HEK293T (cell line): ENCODE results near the gene RNF25.

Experiments
- CTCF ChIA-PET: fragments of 350-600 bp; formaldehyde crosslinking; extraction: SDS; loops from one replicate; lab custom pipeline; 2021; ENCODE audit warnings: antibody characterized with exemption, inconsistent platforms; lab: Yijun Ruan, JAX
- POLR2A ChIA-PET: fragments of 350-600 bp; formaldehyde crosslinking; extraction: SDS; loops from one replicate; lab custom pipeline; 2020; ENCODE audit warnings: antibody characterized with exemption, inconsistent platforms; lab: Yijun Ruan, JAX
- DNase-seq: peaks from one replicate; pipeline ENCODE4 v3.0.0; 2012; ENCODE audit warnings: mixed read lengths; ENCODE audit errors: extremely low spot score
- ARNT ChIP-seq: fragments of 450-650 bp; IDR thresholded peaks from 2 replicates; pipeline ENCODE4 v1.6.1; 2017; ENCODE audit warnings: mild to moderate bottlenecking
- BHLHE40 ChIP-seq: fragments of 450-650 bp; IDR thresholded peaks from 2 replicates; pipeline ENCODE4 v1.6.1; 2016; ENCODE audit warnings: mild to moderate bottlenecking, moderate library complexity, borderline replicate concordance
- CTBP1 ChIP-seq: fragments of 450-650 bp; IDR thresholded peaks from 2 replicates; pipeline ENCODE4 v1.6.1; 2016; ENCODE audit warnings: borderline replicate concordance
- ELF4 ChIP-seq: fragments of 450-650 bp; IDR thresholded peaks from 2 replicates; pipeline ENCODE4 v1.6.1; 2017; ENCODE audit warnings: antibody characterized with exemption
- FOXA1 ChIP-seq: fragments of 450-650 bp; IDR thresholded peaks from 2 replicates; pipeline ENCODE4 v1.6.1; 2016; ENCODE audit warnings: mild to moderate bottlenecking
- FOXK2 ChIP-seq: fragments of 450-650 bp; IDR thresholded peaks from 2 replicates; pipeline ENCODE4 v1.6.1; 2016; ENCODE audit warnings: mild to moderate bottlenecking
- FOXM1 ChIP-seq: fragments of 450-650 bp; IDR thresholded peaks from 2 replicates; pipeline ENCODE4 v1.6.1; 2017; ENCODE audit warnings: mild to moderate bottlenecking, borderline replicate concordance
- HDGF ChIP-seq: fragments of 450-650 bp; IDR thresholded peaks from 2 replicates; pipeline ENCODE4 v1.6.1; 2017; ENCODE audit warnings: antibody characterized with exemption, borderline replicate concordance
- L3MBTL2 ChIP-seq: fragments of 450-650 bp; conservative IDR thresholded peaks from 2 replicates; pipeline ENCODE4 v1.6.1; 2016; ENCODE audit warnings: mild to moderate bottlenecking
- LEF1 ChIP-seq: fragments of 450-650 bp; IDR thresholded peaks from 2 replicates; pipeline ENCODE4 v1.6.1; 2017; ENCODE audit warnings: mild to moderate bottlenecking, borderline replicate concordance
- NFRKB ChIP-seq: fragments of 450-650 bp; IDR thresholded peaks from 2 replicates; pipeline ENCODE4 v1.6.1; 2016; ENCODE audit warnings: mild to moderate bottlenecking, moderate library complexity
- PKNOX1 ChIP-seq: fragments of 450-650 bp; IDR thresholded peaks from 2 replicates; pipeline ENCODE4 v1.6.1; 2016
- SP1 ChIP-seq: fragments of 450-650 bp; IDR thresholded peaks from 2 replicates; pipeline ENCODE4 v1.6.1; 2017
- SUZ12 ChIP-seq: fragments of 450-650 bp; IDR thresholded peaks from 2 replicates; pipeline ENCODE4 v1.6.1; 2016; ENCODE audit warnings: mild to moderate bottlenecking
- TARDBP ChIP-seq: fragments of 450-650 bp; IDR thresholded peaks from 2 replicates; pipeline ENCODE4 v1.6.1; 2016
- ZNF384 ChIP-seq: fragments of 450-650 bp; IDR thresholded peaks from 2 replicates; pipeline ENCODE4 v1.6.1; 2016

The RNF25 gene

GRCh38 chr2:218716070-218716469 is 44.3 kb upstream of the RNF25 start:
- TF ChIP-seq HDGF (no peak), ELF4 (no peak), LEF1 (no peak), SUZ12 (no peak), FOXM1 (no peak), FOXK2 (no peak), TARDBP (no peak), CTBP1 (no peak), FOXA1 (no peak), NFRKB (no peak), L3MBTL2 (no peak), SP1 (no peak), PKNOX1 (no peak), ARNT (no peak), ZNF384 (no peak), BHLHE40 (no peak)
- CTCF ChIA-PET: no interaction called here

GRCh38 chr2:218713922-218714321 is 42.1 kb upstream of the RNF25 start:
- DNase-seq: no peak
- ChIA-PET CTCF (no interaction called here), POLR2A (no interaction called here)
- TF ChIP-seq TARDBP: no peak

More at GRCh38 chr2:218716070-218716469, 44.3 kb upstream of the RNF25 start:
- no peak for DNase-seq
- POLR2A ChIA-PET: no interaction called here

- no peak for DNase-seq
- 0 out of 2 replicates have a peak, but pooled peaks have one; percentile 16 for TF ChIP-seq ZNF384
- no peak for TF ChIP-seq LEF1
- ChIA-PET POLR2A (no interaction called here), CTCF (interaction anchor here (0.6 to 2.3 kb wide), 4 partner anchors 10 to 318 kb away, joined by 3 to 12 read pairs (median 4); partner anchors contain the start of gene WNT6)
These were observed 39.7 kb upstream of the RNF25 start for GRCh38 chr2:218711550-218711929.

- ChIA-PET POLR2A (interaction anchor here (0.5 to 1.3 kb wide), 7 partner anchors 9 to 105 kb away, joined by 3 to 11 read pairs (median 4); partner anchors contain the start of genes BCS1L and ZNF142), CTCF (interaction anchor here (0.6 to 2.3 kb wide), 12 partner anchors 8 to 239 kb away, joined by 3 to 12 read pairs (median 4); partner anchors contain the start of genes BCS1L and ZNF142)
- DNase-seq: peak; percentile 99
- TF ChIP-seq TARDBP (peak; percentile 97), FOXA1 (no peak), L3MBTL2 (peak; percentile 78), SUZ12 (no peak), HDGF (no peak), ARNT (no peak), CTBP1 (no peak)
These were observed 39.1 kb upstream of the RNF25 start, which contains the start of gene TTLL4 for GRCh38 chr2:218710687-218711549. Gene TTLL4 (plus strand): TSS chr2:218710835. CDS start chr2:218737677, 26,842 bp downstream.

- TF ChIP-seq NFRKB (no peak), LEF1 (no peak), FOXM1 (no peak), CTBP1 (no peak), FOXA1 (no peak), PKNOX1 (no peak), ELF4 (no peak), SUZ12 (no peak), TARDBP (no peak), ZNF384 (no peak), FOXK2 (no peak), HDGF (no peak)
- POLR2A ChIA-PET: interaction anchor here (0.5 to 1.3 kb wide), 7 partner anchors 8 to 106 kb away, joined by 3 to 11 read pairs (median 4); partner anchors contain the start of genes BCS1L and ZNF142
- no peak for DNase-seq
- CTCF ChIA-PET: interaction anchor here (0.6 to 2.3 kb wide), 11 partner anchors 9 to 240 kb away, joined by 3 to 12 read pairs (median 3); partner anchors contain the start of genes BCS1L and ZNF142
These were observed 38.5 kb upstream of the RNF25 start for GRCh38 chr2:218710334-218710686.

GRCh38 chr2:218709908-218710307 is 38.1 kb upstream of the RNF25 start:
- no peak for TF ChIP-seq NFRKB
- TF ChIP-seq CTBP1: no peak
- TF ChIP-seq ZNF384: no peak
- no peak for TF ChIP-seq LEF1
- TF ChIP-seq FOXM1: no peak
- TF ChIP-seq FOXA1: no peak
- no peak for TF ChIP-seq L3MBTL2
- TF ChIP-seq ARNT: no peak
- no peak for TF ChIP-seq SUZ12
- TF ChIP-seq PKNOX1: no peak
- TF ChIP-seq TARDBP: no peak
- no peak for TF ChIP-seq FOXK2
- TF ChIP-seq ELF4: no peak
- TF ChIP-seq SP1: no peak
- no peak for TF ChIP-seq HDGF
- no peak for TF ChIP-seq BHLHE40
- POLR2A ChIA-PET: interaction anchor here (0.5 to 1.3 kb wide), 7 partner anchors 8 to 106 kb away, joined by 3 to 11 read pairs (median 4); partner anchors contain the start of genes BCS1L and ZNF142
- no peak for DNase-seq
- CTCF ChIA-PET: interaction anchor here (0.6 to 2.3 kb wide), 10 partner anchors 9 to 240 kb away, joined by 3 to 12 read pairs (median 4); partner anchors contain the start of genes BCS1L and ZNF142
